AG09309 (cell line): Measurements from ENCODE around the gene JPH4.
A peak's percentile ranks its signal among the peaks of the same experiment; 100 is the strongest.

ENCODE experiments used
- DNase-seq: peaks from one replicate; pipeline ENCODE4 v3.0.0-alpha.2; 2010; ENCODE audit warnings: low read depth
- H3K4me3 ChIP-seq: 2 replicates; pipeline ENCODE4 v1.5.1; 2011; ENCODE audit warnings: mild to moderate bottlenecking, low read depth, low read length, moderate library complexity; ENCODE audit not compliant: control insufficient read depth
- CTCF ChIP-seq: IDR thresholded peaks from 2 replicates; pipeline ENCODE4 v1.5.1; 2011; ENCODE audit warnings: mild to moderate bottlenecking, low read depth, low read length, inconsistent platforms; ENCODE audit not compliant: insufficient read depth, control insufficient read depth; ENCODE audit errors: missing control alignments

Gene JPH4

GRCh38 chr14:23559010-23559925, 19.3 kb downstream of the JPH4 start:
- TF ChIP-seq CTCF = peak; percentile 92
- no peak overlapping the region for H3K4me3 ChIP-seq
- no peak for DNase-seq

- no peak for TF ChIP-seq CTCF
- H3K4me3 ChIP-seq = no peak overlapping the region
- no peak for DNase-seq
Measured at GRCh38 chr14:23558346-23559009, 20.1 kb downstream of the JPH4 start.

GRCh38 chr14:23557946-23558345, 20.6 kb downstream of the JPH4 start:
- DNase-seq = no peak
- no peak overlapping the region for H3K4me3 ChIP-seq
- TF ChIP-seq CTCF = no peak

- TF ChIP-seq CTCF = no peak
- DNase-seq = no peak
- no peak overlapping the region for H3K4me3 ChIP-seq
Measured at GRCh38 chr14:23557521-23557920, 21.1 kb downstream of the JPH4 start.

- no peak for DNase-seq
Measured at GRCh38 chr14:23556700-23557440, 21.7 kb downstream of the JPH4 start.

More at GRCh38 chr14:23556700-23557440, 21.7 kb downstream of the JPH4 start:
- TF ChIP-seq CTCF = no peak
- H3K4me3 ChIP-seq = peak overlapping the region; percentile 64
